GM12874 (cell line): ENCODE results near the gene AKR1C2.

ENCODE experiments used
- TF ChIP-seq, protein P1 (sequence below): IDR thresholded peaks from 2 replicates; pipeline ENCODE4 v1.5.1; 2011; ENCODE audit warnings: low read depth, mild to moderate bottlenecking, control low read depth, low read length, moderate library complexity; ENCODE audit not compliant: insufficient read depth

The AKR1C2 gene

DNA sequence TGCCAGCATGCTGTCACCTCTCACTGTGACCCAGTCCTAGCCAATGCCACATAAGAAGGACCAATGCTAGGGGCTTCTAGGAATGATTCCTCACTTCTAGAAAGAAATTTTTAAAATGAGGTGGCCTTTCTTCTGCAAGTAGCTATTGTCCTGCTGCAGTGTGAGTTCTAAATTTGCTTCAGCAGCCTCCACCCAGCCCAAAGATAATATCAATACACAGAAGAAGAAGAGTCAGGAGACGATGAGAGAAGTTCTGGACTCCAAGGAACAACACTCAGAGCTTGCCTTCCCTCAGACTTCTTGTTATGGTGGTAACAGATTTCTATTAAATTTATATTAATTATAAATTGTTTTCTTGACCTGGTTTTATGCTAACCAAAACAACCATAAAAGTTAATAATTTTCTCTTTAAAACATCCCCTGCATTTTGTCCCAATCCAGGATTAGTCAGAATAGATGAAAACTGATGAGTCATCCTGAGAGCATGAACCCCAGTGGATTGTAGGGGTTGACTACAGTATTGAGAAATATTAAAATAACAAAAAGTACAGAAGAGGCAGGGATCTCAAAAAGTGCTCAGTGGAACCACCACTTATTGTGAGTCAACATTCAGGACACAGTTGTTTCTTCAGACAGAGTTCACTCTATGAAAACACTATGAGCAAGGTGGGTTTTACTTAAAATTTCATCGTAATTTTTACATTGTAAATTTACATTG is 29.6 kb upstream of the AKR1C2 start:
- TF ChIP-seq, protein P1, sequence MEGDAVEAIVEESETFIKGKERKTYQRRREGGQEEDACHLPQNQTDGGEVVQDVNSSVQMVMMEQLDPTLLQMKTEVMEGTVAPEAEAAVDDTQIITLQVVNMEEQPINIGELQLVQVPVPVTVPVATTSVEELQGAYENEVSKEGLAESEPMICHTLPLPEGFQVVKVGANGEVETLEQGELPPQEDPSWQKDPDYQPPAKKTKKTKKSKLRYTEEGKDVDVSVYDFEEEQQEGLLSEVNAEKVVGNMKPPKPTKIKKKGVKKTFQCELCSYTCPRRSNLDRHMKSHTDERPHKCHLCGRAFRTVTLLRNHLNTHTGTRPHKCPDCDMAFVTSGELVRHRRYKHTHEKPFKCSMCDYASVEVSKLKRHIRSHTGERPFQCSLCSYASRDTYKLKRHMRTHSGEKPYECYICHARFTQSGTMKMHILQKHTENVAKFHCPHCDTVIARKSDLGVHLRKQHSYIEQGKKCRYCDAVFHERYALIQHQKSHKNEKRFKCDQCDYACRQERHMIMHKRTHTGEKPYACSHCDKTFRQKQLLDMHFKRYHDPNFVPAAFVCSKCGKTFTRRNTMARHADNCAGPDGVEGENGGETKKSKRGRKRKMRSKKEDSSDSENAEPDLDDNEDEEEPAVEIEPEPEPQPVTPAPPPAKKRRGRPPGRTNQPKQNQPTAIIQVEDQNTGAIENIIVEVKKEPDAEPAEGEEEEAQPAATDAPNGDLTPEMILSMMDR, result no peak

DNA sequence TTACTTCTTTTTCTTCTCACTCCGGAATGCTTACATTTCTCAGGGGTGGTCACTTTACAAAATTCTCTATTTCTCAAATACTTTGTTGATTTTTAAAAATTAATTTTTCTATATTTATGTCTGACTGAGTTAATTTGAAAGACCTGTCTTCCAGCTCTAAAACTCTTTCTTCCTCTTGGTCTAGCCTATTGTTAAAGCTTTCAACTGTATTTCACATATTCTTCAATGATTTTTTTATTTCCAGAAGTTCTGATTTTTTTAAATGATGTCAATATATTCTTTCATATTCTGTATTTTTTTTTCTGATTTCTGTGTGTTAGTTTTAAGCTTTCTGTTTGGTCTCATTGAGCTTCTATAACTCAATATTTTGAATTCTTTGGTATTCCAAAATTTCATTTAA is 27.3 kb upstream of the AKR1C2 start:
- TF ChIP-seq, protein P1, result no peak

DNA sequence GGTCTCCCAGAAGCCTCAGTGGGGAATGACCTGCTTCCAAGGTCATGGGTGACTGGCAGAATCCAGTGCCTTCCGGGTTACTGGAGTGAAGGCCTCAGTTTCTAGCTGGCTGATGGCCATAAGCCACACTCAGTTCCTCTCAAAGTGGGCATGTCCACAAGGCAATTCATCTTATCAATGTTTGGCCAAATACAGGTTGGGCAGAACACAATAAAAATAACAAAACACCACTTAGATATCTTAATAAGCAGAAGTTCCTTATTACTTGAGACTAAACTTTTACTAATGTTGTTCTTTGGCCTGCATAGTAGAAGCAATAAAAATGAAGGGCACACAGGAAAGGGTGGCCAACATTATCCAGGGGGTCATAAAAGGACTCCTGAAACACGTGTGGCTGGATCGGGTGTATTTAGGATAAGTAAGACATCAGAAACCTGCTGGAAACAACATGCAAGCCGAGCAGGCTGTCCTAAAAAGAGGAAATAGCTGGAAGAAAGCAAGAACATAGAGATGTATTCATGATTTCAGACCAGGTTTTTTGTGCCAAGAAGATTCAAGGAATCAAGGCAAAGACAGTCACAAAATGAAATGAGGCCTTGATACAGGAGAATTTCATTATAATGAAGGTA is 19.6 kb upstream of the AKR1C2 start:
- TF ChIP-seq, protein P1, result no peak

DNA sequence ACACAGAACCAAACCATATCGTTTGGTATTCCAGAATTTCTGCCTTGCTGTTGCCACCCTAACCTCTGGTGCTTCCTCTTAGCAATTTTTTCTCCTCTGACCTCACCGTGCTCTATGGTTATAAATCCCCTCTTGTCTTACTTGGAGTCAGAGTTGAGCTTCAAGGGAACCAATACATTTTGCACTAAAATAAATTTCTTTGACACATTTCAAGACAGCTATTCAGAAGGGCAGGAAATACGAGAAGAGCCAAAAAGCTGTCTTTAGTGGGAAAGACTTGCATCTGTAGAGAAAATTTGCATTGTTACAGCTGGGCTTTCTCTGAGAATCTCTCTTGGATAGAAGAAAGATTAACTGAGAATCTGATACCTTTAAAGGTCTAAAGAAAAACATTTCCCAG is 14.5 kb upstream of the AKR1C2 start:
- TF ChIP-seq, protein P1, result no peak

DNA sequence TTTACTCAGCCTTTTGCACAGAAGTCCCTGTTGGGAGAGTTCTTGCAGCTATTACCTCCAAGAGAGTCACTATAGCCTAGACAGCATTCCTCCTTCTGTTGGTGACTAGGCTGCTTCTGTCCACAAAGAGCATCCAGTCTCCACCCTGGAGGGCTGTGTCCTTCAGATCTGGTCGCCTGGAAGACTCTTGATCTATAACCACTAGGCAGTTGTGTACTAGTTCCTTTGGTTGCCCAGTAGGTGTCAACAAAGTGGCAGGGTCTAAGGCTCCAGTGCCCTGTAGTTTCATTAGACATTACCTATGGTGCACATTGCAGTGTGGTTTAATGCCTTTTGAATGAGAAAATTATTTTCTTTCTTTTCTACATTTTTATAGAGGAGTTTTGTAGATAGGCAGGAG is 11.3 kb upstream of the AKR1C2 start:
- TF ChIP-seq, protein P1, result no peak

DNA sequence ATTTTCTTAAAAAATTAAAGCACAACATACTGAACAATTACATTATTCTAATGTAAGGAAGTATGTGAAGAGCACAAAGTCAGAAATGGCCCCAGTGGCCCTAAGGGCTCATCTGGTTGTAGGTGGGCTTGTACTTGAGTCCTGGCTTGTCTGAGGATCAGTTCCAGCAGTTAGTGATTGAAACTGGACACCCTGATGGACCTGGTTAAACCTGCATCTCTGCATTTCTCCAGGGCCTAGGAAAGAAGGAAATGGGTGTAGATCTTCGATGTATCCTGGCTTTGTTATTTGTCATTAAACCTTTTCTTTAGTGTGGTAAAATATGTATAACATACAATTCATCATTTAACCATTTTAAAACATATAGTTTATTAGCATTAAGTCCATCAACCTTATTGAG is 9.7 kb upstream of the AKR1C2 start:
- TF ChIP-seq, protein P1, result no peak

DNA sequence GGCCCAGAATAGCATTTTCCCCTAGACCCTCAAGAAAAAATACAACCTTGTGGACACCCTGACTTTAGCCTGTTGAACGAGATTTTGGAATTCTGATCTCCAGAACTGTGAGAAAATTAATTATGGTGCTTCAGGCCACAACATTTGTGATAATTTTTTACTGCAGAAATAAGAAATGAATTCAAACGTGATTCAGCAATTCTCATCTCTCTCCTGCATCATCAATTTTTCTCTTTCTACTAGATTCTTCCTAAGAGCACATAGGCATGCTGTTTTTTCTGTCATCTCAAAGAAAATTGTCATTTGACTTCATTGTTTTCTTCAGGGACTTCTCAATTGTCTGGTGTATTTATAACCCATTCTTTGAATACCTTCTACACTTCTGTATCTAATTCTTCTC is 8.9 kb upstream of the AKR1C2 start:
- TF ChIP-seq, protein P1, result no peak
